Suppressor macrophage treated with lipopolysaccharide for 4 hours (primary cell): Measurements from ENCODE around the gene NFIA.

ENCODE experiments used
- DNase-seq: peaks from one replicate; pipeline ENCODE4 v3.0.0-alpha.2; 2020

NFIA gene

GRCh38 chr1:61224609-61225008 is 142.2 kb downstream of the NFIA start:
- DNase-seq: no peak

- no peak for DNase-seq
Observed at GRCh38 chr1:61225478-61225877, 143.1 kb downstream of the NFIA start.

DNA sequence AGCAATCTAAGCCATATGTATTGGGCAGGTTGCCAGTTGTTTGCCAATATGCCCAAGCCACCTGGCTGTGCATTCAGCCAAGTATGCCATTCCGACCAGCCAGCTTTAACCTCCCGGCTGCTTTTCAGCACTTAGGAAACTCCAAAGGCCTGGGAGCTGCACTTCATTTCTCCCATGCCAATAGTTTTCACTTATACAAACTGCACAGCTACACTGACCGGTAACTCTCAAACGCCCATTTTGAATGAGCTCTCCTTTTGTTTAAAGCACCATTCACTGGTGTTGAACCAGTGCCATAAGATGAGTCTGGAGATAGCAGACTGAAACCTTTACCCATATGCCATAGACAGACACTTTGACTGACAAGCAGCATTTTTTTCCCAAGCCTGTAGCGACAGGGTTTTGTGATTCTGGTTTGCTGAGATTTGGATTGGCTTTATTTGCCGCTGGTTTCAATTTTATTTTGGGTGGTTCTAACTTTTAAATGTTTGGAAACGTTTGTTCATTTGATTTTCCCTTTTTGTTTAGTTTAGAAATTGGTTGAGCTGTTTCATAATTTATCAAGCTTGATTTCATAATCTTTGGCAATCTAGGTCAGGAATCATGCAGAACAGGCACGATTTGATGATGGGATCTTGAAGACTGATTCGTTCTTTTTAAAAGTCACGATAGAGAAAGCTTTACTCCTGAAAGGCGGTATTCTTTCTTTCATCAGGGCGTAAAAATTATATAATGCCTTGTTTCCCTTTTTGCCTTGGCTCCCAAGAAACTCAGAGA is 144.6 kb downstream of the NFIA start:
- no peak for DNase-seq

DNA sequence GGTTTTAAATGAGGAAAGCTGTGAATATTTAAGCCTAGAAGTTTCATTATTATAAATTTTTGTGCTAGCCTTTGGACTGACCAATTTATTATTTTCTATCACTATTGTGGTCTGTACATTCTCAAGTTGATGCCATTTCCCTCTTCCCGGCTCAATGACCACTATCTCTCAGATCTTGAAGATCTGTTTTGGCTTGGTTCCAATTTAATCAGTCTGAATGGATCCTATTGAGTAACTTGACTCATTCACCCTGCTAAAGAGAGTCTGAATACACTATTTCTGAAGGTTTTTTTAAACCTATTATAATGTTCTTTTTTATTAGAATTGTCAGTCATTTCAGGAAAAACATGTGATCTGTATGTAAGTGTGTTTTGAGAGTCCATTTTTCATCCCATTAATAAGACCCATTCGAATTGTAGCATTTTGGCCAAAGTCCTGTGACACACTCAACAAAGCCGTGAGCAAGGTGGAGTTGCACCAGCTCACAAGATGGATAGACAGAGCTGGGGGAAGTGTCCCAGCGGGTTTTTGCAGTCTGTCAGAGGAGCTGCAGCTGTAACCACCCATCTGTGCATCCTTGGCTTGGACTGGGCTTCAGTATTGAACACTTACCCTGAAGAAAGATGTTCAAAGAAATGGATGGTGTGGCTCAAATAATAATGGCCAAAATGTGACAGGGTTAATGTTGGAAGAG is 145.6 kb downstream of the NFIA start:
- no peak for DNase-seq

- no peak for DNase-seq
Observed at GRCh38 chr1:61230523-61230922, 148.2 kb downstream of the NFIA start.

- no peak for DNase-seq
Observed at GRCh38 chr1:61231795-61232194, 149.4 kb downstream of the NFIA start.

DNA sequence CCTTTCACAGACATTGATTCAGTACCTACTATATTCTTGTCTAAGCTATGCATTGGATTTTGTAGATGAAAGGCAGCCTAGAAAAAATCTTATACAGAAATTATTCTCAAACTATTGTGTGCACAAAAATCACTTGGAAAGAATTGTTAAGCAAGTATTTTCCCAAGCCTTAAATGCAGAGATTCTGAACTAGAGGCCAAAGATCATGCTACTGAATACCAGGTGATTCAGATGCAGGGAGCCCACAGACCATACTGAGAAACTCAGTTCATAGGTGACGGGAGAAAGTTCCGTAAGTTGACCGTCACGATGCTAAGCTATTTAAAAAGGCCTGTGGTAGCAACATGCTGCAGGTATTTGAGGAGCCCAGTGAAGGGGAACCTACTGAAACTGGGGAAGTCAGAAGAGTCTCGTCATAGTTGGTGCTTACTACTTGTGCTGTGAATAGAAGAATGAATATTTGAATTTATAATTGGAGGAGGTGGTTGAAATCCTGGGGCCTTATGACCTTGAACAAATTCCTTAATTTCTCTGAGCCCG is 150.8 kb downstream of the NFIA start:
- no peak for DNase-seq

- no peak for DNase-seq
Observed at GRCh38 chr1:61234587-61234919, 152.2 kb downstream of the NFIA start.

GRCh38 chr1:61237147-61237546 is 154.8 kb downstream of the NFIA start:
- no peak for DNase-seq

- DNase-seq: no peak
Observed at GRCh38 chr1:61237659-61238358, 155.4 kb downstream of the NFIA start.

GRCh38 chr1:61238359-61238665 is 156.0 kb downstream of the NFIA start:
- DNase-seq: no peak

DNA sequence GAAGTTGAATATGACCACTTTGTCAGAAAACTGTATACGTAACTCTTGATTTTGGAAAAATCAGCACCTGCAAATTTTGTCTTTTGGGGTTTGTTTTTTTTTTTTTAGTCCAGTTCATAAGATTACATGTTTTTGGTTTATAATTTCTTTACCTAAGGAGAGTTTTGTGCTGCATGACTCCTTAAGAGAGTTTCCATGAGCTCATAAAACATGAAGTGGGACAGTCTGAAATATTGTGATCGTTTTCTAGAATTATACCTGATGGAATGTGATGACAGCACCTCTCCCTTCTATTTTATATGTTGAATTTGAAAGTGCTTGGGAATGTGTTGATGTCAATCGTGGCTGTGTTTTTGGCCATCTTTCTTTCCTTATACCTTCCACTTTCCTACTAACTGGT is 158.5 kb downstream of the NFIA start:
- no peak for DNase-seq

- no peak for DNase-seq
Observed at GRCh38 chr1:61241411-61241838, 159.1 kb downstream of the NFIA start.

GRCh38 chr1:61241973-61242381 is 159.6 kb downstream of the NFIA start:
- no peak for DNase-seq

GRCh38 chr1:61244114-61244513 is 161.8 kb downstream of the NFIA start:
- no peak for DNase-seq

- peak; percentile 36 for DNase-seq
Observed at GRCh38 chr1:61245696-61246400, 163.5 kb downstream of the NFIA start.

DNA sequence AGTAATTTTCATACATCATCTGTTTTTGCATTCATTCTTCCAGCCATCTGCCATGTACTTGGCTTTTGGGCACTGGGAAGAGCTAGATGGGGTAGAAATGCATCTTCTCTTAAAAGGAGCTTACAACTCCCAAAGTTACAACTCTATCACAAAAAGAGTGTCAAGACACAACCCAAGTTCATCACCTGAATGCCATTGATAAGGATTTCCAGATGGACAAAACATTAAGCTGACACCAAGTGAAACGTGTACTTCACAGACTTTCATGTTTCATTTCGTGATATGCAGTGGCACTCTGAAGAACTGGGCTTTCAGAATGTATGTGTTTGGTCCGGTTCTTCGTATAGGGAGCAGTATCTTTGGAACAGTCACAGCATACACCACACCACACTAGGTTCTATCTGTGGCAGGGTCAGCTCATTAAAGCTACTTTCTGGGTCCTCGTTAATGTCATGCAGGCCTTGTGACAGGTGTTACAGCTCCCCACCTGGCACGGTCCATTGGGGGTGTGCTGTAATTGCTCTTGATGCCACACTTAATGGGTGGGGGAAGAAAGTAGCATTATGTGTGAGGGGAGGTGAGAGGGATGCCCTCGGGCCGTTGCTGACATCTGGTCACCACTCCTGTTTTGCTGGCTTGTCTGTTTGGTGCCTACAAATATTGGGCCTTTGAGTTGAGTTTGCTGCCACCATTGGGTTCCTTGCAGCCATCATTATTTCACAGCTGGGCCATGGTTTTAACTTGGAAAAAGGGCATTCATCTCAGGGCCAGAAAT is 164.9 kb downstream of the NFIA start:
- DNase-seq: no peak

DNA sequence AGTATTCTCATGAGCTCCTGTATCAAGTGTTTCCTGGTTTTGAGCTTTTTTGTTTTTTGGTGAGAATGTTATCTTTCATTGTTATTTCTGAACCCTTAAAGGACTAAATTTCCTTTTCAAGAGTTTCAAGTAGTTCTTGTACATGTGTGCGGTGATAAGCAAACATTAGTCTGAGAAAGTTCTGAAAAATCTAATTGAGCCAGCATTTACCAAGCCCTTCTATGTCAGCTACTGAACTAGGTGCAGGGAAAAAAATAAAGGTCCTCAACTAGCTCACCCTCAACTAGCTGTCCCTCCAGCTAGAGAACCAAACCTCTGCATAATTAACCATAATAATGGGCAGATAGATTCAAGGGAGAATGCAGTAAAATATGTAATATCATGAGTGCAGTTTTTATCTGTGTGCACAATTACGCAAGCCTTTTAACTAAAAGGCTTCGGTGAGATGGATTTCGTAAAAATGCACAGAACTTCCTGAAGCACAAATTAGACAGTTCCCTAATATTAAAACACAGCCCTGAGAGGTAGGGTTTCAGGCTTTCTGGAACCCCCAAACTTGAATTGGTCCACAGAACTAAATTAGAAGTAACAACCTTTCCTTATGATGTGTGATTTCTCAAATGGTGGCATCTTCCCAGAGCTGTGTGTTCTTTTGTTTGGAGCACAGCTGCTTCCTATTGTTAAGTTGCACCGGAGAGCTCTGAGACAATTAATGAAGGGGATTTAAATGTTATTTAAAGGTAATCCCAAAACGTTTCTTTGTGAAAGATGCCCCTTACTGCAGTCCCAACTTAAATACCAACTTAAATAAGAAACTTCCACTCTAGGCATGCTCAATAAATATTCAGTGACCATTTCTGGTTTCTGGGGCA is 165.8 kb downstream of the NFIA start:
- no peak for DNase-seq

DNA sequence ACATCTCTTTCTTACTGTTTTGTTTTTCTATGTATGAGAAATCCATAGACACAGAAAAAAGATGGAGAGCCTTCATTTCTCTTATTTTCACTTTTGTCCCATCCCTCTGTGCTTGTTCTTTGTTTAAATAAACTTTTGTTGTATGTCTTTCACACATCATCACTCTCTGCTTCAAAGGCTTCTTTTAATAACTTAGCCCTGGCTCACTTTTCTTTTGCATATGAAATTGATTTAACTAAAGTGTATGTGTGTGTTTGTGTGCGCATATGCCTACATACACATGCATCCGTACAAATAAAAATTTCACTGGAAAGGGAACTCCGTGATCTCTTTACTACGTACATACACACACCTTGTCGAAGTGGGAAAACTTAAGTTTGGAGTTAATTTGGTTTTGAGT is 168.6 kb downstream of the NFIA start:
- DNase-seq: no peak

DNA sequence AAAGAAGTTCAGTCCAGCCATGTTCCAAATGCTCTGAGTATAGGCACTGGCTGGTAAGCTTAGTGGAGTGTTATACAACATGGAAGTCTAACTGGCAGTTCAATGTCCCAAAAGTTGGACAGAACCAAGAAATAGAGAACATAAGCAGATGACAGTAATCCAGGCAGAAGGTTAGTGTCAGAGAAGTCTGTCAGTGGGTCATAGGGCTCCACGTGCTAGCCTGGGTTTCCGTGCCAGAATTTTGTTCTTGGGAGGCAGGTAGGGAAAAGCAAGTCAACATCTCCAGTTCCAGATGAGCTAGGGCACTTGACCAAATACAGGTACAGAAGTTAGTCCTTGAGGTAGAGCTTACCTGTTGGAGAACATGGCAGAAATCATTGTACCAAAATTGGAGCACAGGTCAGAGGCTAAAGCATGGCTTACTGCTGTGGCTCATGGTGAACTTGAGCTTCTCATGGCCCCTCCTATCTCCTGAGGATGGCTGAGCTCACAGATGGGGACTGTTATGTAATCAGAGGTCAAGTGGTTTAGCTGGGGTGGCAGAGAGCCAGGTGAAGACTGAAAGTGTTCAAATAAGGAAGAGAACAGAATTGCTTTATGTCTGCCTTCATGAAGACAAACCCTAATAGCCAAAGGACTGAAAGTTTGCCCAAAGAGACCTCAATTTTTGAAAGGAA is 170.8 kb downstream of the NFIA start:
- DNase-seq: peak; percentile 47
